ENCODE results near the gene CSF1. TPM values are rescaled to one million over a fixed set of nuclear protein-coding genes. Genes with fewer than 3 reads are reported as not detected.

Gene CSF1
- total and polyA plus RNA-seq, 2 experiments from 2014 or later, result 1.4 to 3.5 TPM

DNA sequence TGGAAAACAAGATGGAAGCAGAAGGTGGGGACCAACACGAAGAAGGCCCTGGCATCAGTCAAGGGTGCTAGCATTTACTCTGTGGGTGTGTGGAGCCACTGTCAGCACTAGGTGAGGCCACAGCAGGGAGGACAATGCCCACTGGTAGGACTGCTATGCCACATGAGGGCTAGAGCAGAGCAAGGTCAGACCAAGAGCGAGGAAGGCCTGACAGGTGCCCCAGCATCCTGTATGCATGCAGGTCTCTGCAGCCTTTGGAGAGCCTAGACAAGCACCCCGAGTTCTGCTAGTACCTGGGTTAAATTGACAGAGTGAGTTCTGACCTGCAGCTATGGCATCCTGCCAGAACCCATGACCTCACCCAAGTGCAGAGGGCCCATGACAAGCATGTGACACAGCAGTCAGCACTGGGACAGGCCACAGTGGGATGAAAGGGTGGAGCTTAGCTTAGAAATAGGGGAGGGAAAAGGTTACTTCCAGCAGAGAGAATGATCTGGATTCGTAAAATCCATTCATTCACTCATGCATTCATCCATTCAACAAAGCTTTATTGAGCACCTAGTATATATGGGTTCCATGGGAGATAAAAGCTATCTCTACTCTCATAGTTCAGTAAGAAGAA is 9.0 kb upstream of the CSF1 start (continued):
- TF ChIP-seq, protein P1, sequence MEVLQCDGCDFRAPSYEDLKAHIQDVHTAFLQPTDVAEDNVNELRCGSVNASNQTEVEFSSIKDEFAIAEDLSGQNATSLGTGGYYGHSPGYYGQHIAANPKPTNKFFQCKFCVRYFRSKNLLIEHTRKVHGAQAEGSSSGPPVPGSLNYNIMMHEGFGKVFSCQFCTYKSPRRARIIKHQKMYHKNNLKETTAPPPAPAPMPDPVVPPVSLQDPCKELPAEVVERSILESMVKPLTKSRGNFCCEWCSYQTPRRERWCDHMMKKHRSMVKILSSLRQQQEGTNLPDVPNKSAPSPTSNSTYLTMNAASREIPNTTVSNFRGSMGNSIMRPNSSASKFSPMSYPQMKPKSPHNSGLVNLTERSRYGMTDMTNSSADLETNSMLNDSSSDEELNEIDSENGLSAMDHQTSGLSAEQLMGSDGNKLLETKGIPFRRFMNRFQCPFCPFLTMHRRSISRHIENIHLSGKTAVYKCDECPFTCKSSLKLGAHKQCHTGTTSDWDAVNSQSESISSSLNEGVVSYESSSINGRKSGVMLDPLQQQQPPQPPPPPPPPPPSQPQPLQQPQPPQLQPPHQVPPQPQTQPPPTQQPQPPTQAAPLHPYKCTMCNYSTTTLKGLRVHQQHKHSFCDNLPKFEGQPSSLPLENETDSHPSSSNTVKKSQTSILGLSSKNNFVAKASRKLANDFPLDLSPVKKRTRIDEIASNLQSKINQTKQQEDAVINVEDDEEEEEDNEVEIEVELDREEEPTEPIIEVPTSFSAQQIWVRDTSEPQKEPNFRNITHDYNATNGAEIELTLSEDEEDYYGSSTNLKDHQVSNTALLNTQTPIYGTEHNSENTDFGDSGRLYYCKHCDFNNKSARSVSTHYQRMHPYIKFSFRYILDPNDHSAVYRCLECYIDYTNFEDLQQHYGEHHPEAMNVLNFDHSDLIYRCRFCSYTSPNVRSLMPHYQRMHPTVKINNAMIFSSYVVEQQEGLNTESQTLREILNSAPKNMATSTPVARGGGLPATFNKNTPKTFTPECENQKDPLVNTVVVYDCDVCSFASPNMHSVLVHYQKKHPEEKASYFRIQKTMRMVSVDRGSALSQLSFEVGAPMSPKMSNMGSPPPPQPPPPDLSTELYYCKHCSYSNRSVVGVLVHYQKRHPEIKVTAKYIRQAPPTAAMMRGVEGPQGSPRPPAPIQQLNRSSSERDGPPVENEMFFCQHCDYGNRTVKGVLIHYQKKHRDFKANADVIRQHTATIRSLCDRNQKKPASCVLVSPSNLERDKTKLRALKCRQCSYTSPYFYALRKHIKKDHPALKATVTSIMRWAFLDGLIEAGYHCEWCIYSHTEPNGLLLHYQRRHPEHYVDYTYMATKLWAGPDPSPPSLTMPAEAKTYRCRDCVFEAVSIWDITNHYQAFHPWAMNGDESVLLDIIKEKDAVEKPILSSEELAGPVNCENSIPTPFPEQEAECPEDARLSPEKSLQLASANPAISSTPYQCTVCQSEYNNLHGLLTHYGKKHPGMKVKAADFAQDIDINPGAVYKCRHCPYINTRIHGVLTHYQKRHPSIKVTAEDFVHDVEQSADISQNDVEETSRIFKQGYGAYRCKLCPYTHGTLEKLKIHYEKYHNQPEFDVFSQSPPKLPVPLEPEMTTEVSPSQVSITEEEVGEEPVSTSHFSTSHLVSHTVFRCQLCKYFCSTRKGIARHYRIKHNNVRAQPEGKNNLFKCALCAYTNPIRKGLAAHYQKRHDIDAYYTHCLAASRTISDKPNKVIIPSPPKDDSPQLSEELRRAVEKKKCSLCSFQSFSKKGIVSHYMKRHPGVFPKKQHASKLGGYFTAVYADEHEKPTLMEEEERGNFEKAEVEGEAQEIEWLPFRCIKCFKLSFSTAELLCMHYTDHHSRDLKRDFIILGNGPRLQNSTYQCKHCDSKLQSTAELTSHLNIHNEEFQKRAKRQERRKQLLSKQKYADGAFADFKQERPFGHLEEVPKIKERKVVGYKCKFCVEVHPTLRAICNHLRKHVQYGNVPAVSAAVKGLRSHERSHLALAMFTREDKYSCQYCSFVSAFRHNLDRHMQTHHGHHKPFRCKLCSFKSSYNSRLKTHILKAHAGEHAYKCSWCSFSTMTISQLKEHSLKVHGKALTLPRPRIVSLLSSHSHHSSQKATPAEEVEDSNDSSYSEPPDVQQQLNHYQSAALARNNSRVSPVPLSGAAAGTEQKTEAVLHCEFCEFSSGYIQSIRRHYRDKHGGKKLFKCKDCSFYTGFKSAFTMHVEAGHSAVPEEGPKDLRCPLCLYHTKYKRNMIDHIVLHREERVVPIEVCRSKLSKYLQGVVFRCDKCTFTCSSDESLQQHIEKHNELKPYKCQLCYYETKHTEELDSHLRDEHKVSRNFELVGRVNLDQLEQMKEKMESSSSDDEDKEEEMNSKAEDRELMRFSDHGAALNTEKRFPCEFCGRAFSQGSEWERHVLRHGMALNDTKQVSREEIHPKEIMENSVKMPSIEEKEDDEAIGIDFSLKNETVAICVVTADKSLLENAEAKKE (CRISPR knock-in tag; IDR thresholded peaks at IDR 0.05), result no peak
- TF ChIP-seq NANOG (IDR thresholded peaks at IDR 0.05; ENCODE audit: borderline replicate concordance) (no peak), EZH2 (IDR thresholded peaks at IDR 0.05; ENCODE audit: low read depth, unreplicated experiment) (no peak), EZH2phosphoT487 (IDR thresholded peaks at IDR 0.05; ENCODE audit: unreplicated experiment) (no peak), ZNF331 (CRISPR knock-in tag; IDR thresholded peaks at IDR 0.05; ENCODE audit: low read depth) (no peak), STAT1 (IDR thresholded peaks at IDR 0.05; ENCODE audit: unreplicated experiment) (no peak)
- TF ChIP-seq, protein P2, sequence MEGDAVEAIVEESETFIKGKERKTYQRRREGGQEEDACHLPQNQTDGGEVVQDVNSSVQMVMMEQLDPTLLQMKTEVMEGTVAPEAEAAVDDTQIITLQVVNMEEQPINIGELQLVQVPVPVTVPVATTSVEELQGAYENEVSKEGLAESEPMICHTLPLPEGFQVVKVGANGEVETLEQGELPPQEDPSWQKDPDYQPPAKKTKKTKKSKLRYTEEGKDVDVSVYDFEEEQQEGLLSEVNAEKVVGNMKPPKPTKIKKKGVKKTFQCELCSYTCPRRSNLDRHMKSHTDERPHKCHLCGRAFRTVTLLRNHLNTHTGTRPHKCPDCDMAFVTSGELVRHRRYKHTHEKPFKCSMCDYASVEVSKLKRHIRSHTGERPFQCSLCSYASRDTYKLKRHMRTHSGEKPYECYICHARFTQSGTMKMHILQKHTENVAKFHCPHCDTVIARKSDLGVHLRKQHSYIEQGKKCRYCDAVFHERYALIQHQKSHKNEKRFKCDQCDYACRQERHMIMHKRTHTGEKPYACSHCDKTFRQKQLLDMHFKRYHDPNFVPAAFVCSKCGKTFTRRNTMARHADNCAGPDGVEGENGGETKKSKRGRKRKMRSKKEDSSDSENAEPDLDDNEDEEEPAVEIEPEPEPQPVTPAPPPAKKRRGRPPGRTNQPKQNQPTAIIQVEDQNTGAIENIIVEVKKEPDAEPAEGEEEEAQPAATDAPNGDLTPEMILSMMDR (conservative IDR thresholded peaks at IDR 0.05; ENCODE audit: low read depth in 2 of 2), result no peak

All from GM23338 (cell line).